Activated T-cell treated with anti-CD3 and anti-CD28 coated beads, Interleukin-2, amount 50 U/mL, for 72 hours (primary cell): ENCODE results near the gene FMN1. TPM values are rescaled to one million over a fixed set of nuclear protein-coding genes. Genes with fewer than 3 reads are reported as not detected.
A peak's percentile ranks its signal among the peaks of the same experiment; 100 is the strongest.

Experiments
- ATAC-seq, 2 donors: fragments of 150-1000 bp; cut with Tn5 transposase; replicated peaks in 1 of 2; 2 replicates each; pipeline ENCODE4 v1.10.0; 2021; ENCODE audit warnings: moderate library complexity in 2 of 2, mild to moderate bottlenecking in 1 of 2
- DNase-seq, 2 donors: peaks; one replicate each; pipeline ENCODE4 v3.0.0; 2021 to 2022; ENCODE audit warnings: mixed read lengths in 1 of 2
- H3K27ac Mint-ChIP-seq: one replicate; pipeline ENCODE4 v1.8.0; 2022; ENCODE audit warnings: mild to moderate bottlenecking, moderate library complexity, mixed read lengths
- H3K27me3 Mint-ChIP-seq: one replicate; pipeline ENCODE4 v1.8.0; 2022; ENCODE audit warnings: low read depth, mixed read lengths
- H3K36me3 Mint-ChIP-seq, 2 donors: one replicate each; pipeline ENCODE4 v1.8.0; 2022; ENCODE audit warnings: mixed read lengths in 2 of 2, mild to moderate bottlenecking in 1 of 2; ENCODE audit not compliant: insufficient read depth in 2 of 2
- H3K4me1 Mint-ChIP-seq: one replicate; pipeline ENCODE4 v1.8.0; 2022; ENCODE audit warnings: low read depth, mixed read lengths
- H3K4me3 Mint-ChIP-seq, 2 donors: one replicate each; pipeline ENCODE4 v1.8.0; 2022; ENCODE audit warnings: mild to moderate bottlenecking in 2 of 2, mixed read lengths in 2 of 2, moderate library complexity in 2 of 2
- H3K9me3 Mint-ChIP-seq, 2 donors: one replicate each; pipeline ENCODE4 v1.8.0; 2022; ENCODE audit warnings: mixed read lengths in 2 of 2
- total RNA-seq, 2 donors: library from RNA; stranded (reverse); gene quantifications; one replicate each; pipeline ENCODE4 v1.2.3, GENCODE V29; 2022

FMN1 gene
- total RNA-seq, 2 donors from 2014 or later: 0.74 to 1.1 TPM

DNA sequence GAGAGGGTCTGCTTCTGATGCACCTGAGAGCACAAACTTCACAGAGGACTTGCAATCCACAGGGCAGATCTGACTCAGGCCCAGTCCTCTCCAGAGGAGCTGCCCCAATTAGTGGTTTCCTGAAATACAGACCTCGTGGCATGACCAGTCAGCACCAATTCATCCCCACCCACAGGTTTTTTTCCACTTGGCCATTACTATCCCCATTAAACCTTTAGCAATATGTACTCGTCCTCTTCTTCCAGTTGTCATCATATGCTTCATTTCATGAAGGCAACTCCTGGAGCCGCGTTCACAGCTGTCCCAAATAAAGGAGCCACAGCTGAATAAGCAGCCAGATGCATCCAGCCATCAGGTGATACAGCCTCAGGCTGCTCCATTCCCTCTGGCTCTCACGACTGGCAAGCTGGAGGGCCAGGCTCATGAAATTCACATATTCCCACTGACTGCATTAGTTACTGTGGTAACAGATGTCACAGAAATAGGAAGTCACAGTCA is 163.1 kb downstream of the FMN1 start:
- no peaks in the 10 kb centered on the region for H3K27me3 Mint-ChIP-seq
- no peak for DNase-seq
- no peaks in the 10 kb centered on the region for H3K9me3 Mint-ChIP-seq
- no peak for ATAC-seq
- no peak overlapping the region for H3K27ac Mint-ChIP-seq
- no peak overlapping the region for H3K4me3 Mint-ChIP-seq
- H3K36me3 Mint-ChIP-seq: no peaks in the 10 kb centered on the region
- H3K4me1 Mint-ChIP-seq: peaks cover 7% of the 10 kb centered on the region

DNA sequence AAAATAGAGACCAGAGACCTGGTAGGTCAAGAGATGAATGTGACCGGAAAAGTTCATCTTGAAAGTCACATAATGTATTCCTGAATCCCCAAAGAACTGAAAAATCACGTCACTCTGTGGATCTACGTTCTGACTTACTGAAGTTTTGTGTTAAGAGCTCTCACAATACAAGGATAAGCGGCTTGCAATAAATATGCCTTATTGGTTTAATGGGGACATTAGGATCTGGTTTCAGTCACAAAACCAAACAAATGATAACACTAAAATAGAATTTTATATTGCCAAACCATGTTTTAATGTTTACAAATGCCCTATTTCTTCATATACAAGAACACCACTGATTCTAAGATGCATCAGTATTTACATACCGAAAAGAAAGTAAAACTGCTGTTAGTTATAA is 164.2 kb downstream of the FMN1 start:
- Mint-ChIP-seq H3K4me3 (no peak overlapping the region), H3K27me3 (no peaks in the 10 kb centered on the region), H3K36me3 (no peaks in the 10 kb centered on the region), H3K4me1 (peaks cover 7% of the 10 kb centered on the region), H3K27ac (no peak overlapping the region), H3K9me3 (no peaks in the 10 kb centered on the region)
- ATAC-seq (no peak), DNase-seq (no peak)

DNA sequence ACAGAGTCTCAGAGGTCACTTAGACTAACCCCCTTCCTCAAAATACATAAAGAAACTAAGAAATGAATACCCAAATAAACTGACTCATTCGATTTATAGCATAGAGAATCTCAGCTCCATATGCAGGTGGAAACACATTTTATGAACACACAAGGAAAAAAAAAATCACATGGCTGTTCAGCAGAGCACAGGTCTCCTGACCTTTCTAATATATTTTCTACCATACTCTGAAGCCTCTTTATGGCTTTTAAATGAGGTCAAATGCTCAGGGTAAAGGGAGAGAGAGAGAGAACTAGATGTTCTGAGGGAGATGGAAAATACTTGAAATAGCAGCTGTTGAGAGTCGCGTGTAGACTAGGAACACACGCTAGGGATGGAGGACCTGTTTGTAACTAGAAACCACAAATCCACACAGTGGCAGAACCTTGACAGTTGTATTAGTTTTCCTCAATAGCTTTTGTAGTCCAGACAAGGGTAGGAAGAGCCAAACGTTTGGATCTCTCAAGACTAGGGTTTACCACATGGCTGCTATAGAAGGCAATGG is 165.3 kb downstream of the FMN1 start:
- H3K27ac Mint-ChIP-seq: peak overlapping the region; percentile 4
- peaks cover 7% of the 10 kb centered on the region for H3K4me1 Mint-ChIP-seq
- DNase-seq (no peak), ATAC-seq (no peak)
- no peaks in the 10 kb centered on the region for H3K36me3 Mint-ChIP-seq
- H3K27me3 Mint-ChIP-seq: no peaks in the 10 kb centered on the region
- no peaks in the 10 kb centered on the region for H3K9me3 Mint-ChIP-seq
- peak overlapping the region in 1 of 2 donors; percentile 49 for H3K4me3 Mint-ChIP-seq

DNA sequence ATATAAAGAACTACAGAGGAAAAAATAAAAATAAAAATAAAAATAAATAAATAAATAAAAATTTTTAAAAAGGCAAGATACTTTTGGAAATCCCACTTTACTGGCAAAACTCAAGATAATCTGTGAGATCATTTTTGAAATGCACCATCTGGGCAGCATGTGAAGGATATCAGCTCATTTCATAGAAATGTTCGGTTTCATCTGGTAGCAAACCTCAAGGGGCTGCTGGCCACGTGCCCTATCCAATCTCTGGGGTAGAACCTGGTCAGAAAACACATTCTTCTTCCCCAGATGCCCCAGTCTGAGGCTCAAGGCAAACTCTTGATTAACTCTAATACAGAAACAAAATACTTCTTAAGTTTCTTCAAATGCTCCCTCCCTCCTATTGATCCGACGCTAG is 166.0 kb downstream of the FMN1 start:
- ATAC-seq: no peak
- Mint-ChIP-seq H3K27me3 (no peaks in the 10 kb centered on the region), H3K36me3 (no peaks in the 10 kb centered on the region), H3K9me3 (no peaks in the 10 kb centered on the region), H3K27ac (no peak overlapping the region), H3K4me1 (peaks cover 10% of the 10 kb centered on the region), H3K4me3 (peak overlapping the region in 1 of 2 donors; percentile 49)
- no peak for DNase-seq

DNA sequence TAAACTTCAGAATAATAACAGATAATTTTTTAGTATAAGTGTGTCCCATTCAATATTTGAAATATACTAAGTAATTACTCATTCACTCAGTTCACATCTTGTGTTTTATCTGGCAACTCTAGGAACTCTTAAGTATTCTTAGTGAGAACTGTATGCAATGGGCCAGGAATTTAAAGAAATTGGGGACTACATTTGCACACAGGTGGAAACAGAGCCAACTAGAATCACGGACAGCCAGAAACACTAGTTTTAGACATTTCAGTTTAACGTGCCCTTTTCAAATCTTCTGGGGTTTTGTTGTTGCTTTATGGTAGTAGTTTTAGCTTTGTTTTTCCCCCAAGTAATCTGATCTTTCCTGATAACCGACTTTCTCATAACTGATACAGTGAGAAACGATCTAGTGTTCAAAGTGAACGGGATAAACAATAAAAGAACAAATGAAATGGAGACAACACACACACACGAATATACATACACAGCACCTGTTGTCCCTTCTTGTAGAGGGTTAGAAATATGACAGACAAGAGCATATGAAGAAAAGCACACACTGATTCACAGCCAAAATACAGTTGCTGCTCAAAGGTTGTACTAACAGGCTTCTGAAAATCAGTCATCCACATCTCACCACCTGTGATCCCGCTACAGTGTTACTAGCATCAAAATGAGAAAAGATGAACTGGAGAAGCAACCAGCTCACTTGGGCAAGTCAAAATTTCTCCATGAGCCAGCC is 167.0 kb downstream of the FMN1 start:
- DNase-seq (no peak), ATAC-seq (no peak)
- Mint-ChIP-seq H3K36me3 (no peaks in the 10 kb centered on the region), H3K9me3 (no peaks in the 10 kb centered on the region), H3K27me3 (peaks cover 3% of the 10 kb centered on the region), H3K4me1 (peaks cover 14% of the 10 kb centered on the region), H3K27ac (peak overlapping the region; percentile 32), H3K4me3 (peak overlapping the region in 1 of 2 donors; percentile 54)

DNA sequence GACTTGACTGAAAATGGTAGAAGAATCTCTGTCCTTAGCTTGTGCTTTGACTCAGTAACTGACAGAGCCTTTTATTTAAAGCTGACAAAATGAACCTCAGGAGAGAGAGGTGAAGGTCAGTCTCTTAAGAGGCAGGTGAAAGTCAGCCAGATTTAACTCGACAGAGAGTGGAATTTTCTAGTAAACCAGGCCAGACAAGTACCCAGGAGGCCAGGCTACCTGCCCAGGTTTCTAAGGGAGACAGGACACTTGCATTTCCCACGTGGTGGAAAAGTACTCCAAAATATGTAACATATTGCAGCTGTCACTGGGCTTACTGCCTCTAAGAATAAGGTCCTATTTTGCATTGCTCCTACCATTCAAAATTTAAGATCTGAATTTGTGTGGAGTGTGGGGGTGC is 167.9 kb downstream of the FMN1 start:
- Mint-ChIP-seq H3K9me3 (no peaks in the 10 kb centered on the region), H3K36me3 (no peaks in the 10 kb centered on the region), H3K4me3 (no peak overlapping the region), H3K27ac (no peak overlapping the region), H3K4me1 (peaks cover 18% of the 10 kb centered on the region), H3K27me3 (peaks cover 7% of the 10 kb centered on the region)
- DNase-seq: no peak
- no peak for ATAC-seq

DNA sequence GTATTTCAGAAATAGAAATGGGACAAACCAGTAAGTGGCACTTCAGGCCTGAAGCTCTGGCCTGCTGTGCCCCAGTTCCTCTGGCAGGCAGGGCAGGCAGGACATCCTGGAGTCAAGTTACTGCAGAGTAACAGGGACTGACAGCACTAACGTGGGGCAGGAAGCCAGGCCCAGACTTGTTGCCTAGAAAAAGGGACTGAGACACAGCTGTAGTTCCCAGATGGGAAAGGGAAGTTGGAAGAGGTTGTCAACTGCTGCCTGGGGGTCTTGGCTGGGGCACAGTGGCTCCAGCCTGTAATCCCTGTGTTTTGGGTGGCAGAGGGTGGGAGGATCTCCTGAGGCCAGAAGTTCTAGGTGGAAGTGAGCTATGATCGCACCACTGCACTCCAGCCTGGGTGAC is 171.9 kb downstream of the FMN1 start:
- DNase-seq (no peak), ATAC-seq (no peak)
- Mint-ChIP-seq H3K27me3 (peaks cover 7% of the 10 kb centered on the region), H3K4me1 (peaks cover 15% of the 10 kb centered on the region), H3K36me3 (no peaks in the 10 kb centered on the region), H3K4me3 (peak overlapping the region in 1 of 2 donors; percentile 25), H3K9me3 (no peaks in the 10 kb centered on the region), H3K27ac (no peak overlapping the region)

DNA sequence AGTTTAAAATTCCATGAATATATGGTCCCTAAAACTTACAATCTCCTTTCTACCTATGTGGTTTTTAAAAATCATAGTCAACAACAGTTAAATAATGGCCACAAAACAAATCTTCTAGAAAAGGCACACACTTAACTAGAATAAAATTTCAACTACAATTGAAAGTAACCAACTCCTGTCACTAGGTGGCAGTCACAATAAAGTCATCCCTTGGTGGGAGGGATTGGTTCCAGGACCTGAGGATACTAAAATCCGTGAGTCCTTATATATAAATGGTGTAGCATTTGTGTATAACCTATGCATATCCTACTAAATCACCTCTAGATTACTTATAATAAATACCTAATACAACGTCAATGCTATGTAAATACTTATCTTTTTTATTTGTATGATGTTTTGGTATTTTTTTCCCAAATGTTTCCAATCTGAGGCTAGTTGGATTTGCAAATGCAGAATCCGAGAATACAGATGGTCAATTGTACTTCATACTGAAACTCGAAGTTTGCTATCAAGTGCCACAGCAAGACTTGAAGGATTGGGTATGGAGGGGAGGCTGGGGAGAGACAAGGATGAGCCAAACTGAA is 172.6 kb downstream of the FMN1 start:
- Mint-ChIP-seq H3K27ac (no peak overlapping the region), H3K9me3 (no peaks in the 10 kb centered on the region), H3K4me1 (peaks cover 12% of the 10 kb centered on the region), H3K36me3 (no peaks in the 10 kb centered on the region), H3K4me3 (no peak overlapping the region), H3K27me3 (peaks cover 7% of the 10 kb centered on the region)
- DNase-seq (peak in 1 of 2 donors; percentile 12), ATAC-seq (no peak)

DNA sequence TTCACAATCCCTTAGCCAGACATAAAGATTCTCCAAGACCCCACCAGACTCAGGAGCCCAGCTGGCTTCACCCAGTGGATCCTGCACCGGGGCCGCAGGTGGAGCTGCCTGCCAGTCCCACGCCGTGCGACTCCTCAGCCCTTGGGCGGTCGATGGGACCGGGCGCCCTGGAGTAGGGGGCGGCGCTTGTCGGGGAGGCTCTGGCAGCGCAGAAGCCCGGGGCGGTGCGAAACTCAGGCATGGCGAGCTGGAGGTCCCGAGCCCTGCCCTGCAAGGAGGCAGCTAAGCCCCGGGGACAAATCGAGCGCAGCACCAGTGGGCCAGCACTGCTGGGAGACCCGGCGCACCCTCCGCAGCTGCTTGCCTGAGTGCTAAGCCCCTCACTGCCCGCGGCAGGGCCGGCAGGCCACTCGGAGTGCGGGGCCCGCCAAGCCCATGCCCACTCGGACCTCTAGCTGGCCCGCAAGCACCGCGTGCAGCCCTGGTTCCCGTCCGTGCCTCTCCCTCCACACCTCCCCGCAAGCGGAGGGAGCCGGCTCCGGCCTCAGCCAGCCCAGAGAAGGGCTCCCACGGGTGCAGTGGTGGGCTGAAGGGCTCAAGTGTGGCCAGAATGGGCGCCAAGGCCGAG is 175.0 kb downstream of the FMN1 start:
- Mint-ChIP-seq H3K9me3 (no peaks in the 10 kb centered on the region), H3K27ac (no peak overlapping the region), H3K4me1 (peaks cover 12% of the 10 kb centered on the region), H3K4me3 (no peak overlapping the region), H3K27me3 (peaks cover 7% of the 10 kb centered on the region), H3K36me3 (no peaks in the 10 kb centered on the region)
- DNase-seq: no peak
- no peak for ATAC-seq

DNA sequence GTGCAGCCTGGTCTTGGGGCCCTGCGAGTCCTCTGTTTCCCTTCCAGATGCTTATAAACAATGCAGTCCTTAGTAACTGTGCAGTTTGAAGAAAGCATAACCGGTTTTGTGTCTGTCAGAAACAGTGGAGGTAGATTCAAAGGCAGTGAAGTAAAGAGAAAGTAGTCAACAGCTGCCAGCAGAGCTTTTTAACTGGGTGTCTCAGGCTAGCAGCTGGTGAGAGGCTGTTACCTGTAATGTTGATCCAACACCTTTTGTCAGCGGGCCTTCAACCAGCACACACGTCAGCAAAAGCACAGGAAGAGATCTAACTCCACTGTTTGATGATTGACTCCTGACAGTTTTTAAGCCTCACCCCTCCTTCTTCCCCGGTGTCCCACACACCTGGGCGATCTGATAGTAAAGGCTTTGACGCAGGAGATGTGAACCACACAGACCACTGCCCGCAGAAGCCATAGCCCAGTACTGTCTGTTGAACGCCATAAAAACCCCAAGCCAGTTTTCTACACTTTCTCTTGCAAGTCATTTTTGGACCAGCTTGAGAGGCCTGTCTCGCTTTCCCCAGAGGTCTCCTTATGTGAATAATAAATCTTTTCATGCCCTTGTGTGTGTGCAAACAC is 178.0 kb downstream of the FMN1 start:
- no peaks in the 10 kb centered on the region for H3K36me3 Mint-ChIP-seq
- peak in 1 of 2 donors; percentile 9 for DNase-seq
- no peaks in the 10 kb centered on the region for H3K27me3 Mint-ChIP-seq
- peaks cover 6% of the 10 kb centered on the region for H3K4me1 Mint-ChIP-seq
- H3K27ac Mint-ChIP-seq: no peak overlapping the region
- no peaks in the 10 kb centered on the region for H3K9me3 Mint-ChIP-seq
- peak in 1 of 2 donors; percentile 56 for ATAC-seq
- peak overlapping the region in 1 of 2 donors; percentile 8 for H3K4me3 Mint-ChIP-seq

DNA sequence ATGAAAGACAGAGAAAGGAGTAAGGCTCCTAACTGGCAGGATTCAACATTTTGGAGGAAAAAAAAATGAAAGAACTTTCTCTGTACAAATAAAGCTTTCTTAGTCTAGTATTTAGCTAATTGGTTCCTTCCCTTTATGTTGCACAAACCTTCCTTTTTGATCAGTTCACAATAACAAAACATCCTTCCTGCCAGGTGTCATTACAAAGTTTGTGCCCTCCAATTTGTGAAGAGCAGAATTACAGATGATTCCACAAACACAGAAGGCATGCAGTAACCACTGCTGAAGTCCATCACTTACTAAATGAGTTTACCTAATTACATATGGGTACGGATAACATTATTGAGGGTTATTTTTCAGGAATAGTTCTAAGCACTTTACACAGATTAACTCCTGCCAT is 179.9 kb downstream of the FMN1 start:
- Mint-ChIP-seq H3K4me3 (no peak overlapping the region), H3K4me1 (peaks cover 6% of the 10 kb centered on the region), H3K27ac (no peak overlapping the region), H3K36me3 (no peaks in the 10 kb centered on the region), H3K27me3 (no peaks in the 10 kb centered on the region), H3K9me3 (no peaks in the 10 kb centered on the region)
- ATAC-seq (no peak), DNase-seq (no peak)

DNA sequence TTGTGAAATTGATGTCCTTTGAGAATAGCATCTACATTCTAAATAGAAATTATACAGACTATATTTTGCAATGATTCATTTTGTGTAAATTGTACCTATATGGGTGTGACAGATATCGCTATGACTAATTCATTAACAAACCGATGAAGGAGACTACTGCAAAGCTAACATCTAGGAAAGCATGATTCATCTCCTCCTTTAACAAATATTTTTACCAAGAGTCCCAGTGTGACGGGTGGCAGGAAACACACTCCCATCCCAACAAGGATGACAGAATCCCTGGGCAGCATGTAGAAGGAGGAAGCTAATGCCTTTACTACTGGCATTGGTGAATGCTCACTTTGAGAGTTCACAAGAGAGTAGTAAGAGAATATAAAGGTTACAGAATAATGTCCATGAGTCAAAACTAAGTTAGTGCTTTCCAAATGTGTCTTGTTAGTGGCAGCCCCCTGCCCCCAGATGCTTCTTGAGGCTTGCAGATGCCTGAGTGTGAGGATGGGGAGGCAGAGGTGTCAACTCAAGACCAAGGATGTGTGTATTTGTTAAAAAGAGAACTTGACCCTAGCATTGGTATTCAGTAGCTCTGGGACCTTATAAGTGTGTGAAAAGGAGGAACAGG is 180.6 kb downstream of the FMN1 start:
- H3K27ac Mint-ChIP-seq: no peak overlapping the region
- no peak overlapping the region for H3K4me3 Mint-ChIP-seq
- ATAC-seq: peak; percentile 37 to 64
- DNase-seq: no peak
- H3K9me3 Mint-ChIP-seq: peaks cover 0 to 2% of the 10 kb centered on the region in 2 donors
- peaks cover 6% of the 10 kb centered on the region for H3K4me1 Mint-ChIP-seq
- no peaks in the 10 kb centered on the region for H3K27me3 Mint-ChIP-seq
- no peaks in the 10 kb centered on the region for H3K36me3 Mint-ChIP-seq
